ENCODE results near the gene WNT1.

Gene WNT1

GRCh38 chr12:49028666-49029275, 50.6 kb downstream of the WNT1 start:
- DNase-seq (ENCODE audit: low read depth in 2 of 2), result no peak

DNA sequence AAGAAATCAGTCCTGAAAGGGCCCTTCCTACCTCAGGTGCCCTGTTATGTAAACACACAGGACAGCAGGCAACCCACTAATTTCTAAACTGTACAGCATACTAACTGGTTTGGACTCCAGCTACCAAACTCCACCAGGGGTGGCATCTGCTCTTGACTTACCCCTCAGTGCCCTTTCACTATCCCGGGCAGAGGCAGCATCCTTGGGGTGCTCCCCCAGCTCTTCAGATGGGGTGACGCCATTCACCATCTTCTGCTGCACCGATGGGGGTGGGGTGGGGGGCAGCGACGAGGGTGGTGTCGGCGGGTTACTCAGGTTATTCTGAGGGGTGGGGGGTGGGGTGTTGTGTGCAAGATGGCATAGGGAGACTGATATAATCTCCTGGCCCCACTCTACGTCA, 52.0 kb downstream of the WNT1 start:
- no peak for DNase-seq (ENCODE audit: low read depth in 2 of 2)

DNA sequence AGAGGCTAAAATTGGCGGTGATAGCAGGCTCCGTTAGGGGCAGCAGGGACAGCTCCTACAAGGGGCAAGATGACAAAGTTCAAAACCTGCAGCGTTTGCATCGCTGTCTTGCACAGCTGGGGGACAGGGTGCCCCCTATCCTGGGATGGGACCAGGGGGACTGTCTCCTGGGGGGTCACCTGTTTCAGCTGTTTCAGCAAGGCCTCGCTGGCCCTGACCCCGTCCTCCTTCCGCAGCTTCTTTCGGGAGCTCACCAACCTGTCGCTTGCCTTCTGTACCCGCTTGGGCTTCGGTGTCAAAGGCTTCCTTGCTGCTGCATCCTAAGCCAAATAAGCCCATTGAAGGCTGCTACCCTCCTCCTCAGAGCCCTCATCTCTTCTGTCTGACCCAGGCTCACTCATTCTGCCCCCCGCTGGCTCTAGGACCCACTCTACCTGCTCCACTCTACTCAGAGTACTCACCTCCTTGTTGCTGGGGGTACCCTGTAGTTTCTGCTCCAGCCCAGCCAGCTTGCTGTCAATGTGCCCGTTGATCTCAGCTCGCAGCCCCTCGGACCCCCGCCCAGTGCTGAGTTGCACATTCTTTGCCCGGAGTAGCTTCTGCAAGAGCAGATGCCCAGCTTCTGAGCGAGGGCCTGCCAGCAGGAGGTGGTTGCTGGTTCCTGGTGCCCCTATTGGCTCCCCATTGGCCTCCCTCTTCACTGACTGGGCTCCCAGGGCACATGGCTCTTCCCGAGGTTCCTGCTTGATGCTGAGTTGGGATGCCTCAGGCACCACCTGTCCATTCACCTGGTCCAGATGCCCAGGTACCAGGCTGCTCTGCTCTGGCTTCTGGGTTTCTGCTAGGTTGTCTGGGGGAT, 52.8 kb downstream of the WNT1 start:
- DNase-seq (ENCODE audit: low read depth in 2 of 2), result no peak

DNA sequence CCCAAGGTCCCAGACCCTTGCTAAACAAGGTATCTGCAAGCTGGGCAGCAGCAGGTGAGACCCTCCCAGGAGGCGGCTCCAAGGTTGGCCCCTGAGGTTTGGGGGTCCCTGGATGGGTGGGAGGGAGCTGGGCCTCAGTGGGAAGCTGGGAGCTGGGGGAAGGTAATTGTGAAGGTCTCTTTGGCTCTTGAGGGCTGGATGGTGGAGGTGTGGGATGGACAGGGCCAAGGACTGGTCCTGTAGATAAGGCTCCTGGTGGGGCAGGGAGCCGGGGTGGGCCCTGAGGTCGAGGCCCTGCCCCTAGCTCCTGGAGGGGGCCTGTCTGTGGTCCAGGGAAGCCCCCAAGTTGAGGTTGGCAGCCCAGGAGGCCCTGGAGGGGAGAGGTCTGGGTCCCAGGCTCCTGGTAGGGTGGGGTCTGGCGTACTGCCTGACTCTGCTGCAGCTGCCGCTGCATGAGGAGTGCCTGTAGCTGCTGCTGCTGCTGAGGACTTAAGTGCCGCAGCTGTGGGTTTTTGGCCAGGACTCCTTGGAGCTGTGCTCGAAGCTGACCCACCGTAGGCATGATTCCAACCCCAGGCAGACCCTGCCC, 53.5 kb downstream of the WNT1 start:
- no peak for DNase-seq (ENCODE audit: low read depth in 2 of 2)

Measured in stimulated activated CD8-positive, alpha-beta memory T cell treated with anti-CD3 and anti-CD28 coated beads, Interleukin-7, amount 100 ng/mL, for 4 hours (primary cell).